Neuronal stem cell (in vitro differentiated cells): ENCODE data around the gene EPM2A.

ENCODE experiments used
- DNase-seq: peaks from one replicate; pipeline ENCODE4 v3.0.0-alpha.2; 2013; ENCODE audit warnings: low spot score
- H2AFZ ChIP-seq: one replicate; pipeline ENCODE4 v1.6.1; 2013; ENCODE audit warnings: mild to moderate bottlenecking, low read length, inconsistent platforms
- H2AK5ac ChIP-seq: 2 replicates; pipeline ENCODE4 v1.6.1; 2013; ENCODE audit warnings: low read depth, mild to moderate bottlenecking, inconsistent platforms, low read length, moderate library complexity, mixed read lengths
- H2BK120ac ChIP-seq: 2 replicates; pipeline ENCODE4 v1.6.1; 2013; ENCODE audit warnings: low read depth, mild to moderate bottlenecking, inconsistent platforms, low read length, moderate library complexity, mixed read lengths
- H2BK12ac ChIP-seq: one replicate; pipeline ENCODE4 v1.6.1; 2013; ENCODE audit warnings: low read length, inconsistent platforms
- H2BK15ac ChIP-seq: 2 replicates; pipeline ENCODE4 v1.6.1; 2013; ENCODE audit warnings: mild to moderate bottlenecking, low read length, inconsistent platforms, mixed read lengths
- H2BK5ac ChIP-seq: one replicate; pipeline ENCODE4 v1.6.1; 2013; ENCODE audit warnings: inconsistent platforms, mild to moderate bottlenecking, low read length, moderate library complexity
- H3K14ac ChIP-seq: one replicate; pipeline ENCODE4 v1.6.1; 2013; ENCODE audit warnings: low read length, inconsistent platforms
- H3K18ac ChIP-seq: 2 replicates; pipeline ENCODE4 v1.6.1; 2013; ENCODE audit warnings: low read length, inconsistent platforms
- H3K23ac ChIP-seq: 2 replicates; pipeline ENCODE4 v1.6.1; 2013; ENCODE audit warnings: low read depth, mild to moderate bottlenecking, mixed read lengths, low read length, inconsistent platforms; ENCODE audit not compliant: poor library complexity
- H3K27ac ChIP-seq: replicated peaks from 3 replicates; pipeline ENCODE4 v1.5.1; 2013; ENCODE audit warnings: low read length, inconsistent platforms
- H3K27me3 ChIP-seq, 3 experiments: 2 replicates each; pipeline ENCODE4 v1.6.1; 2013; ENCODE audit warnings: low read length in 3 of 3, mild to moderate bottlenecking in 2 of 3, inconsistent platforms in 1 of 3, low read depth in 1 of 3, mixed read lengths in 1 of 3, moderate library complexity in 1 of 3; ENCODE audit not compliant: control insufficient read depth in 3 of 3, insufficient read depth in 3 of 3
- H3K36me3 ChIP-seq, 2 donors: replicated peaks in 1 of 2; 2 replicates each; pipeline ENCODE4 v1.6.1; 2013; ENCODE audit warnings: low read length in 2 of 2; ENCODE audit not compliant: control insufficient read depth in 2 of 2, insufficient read depth in 2 of 2
- H3K4ac ChIP-seq: 2 replicates; pipeline ENCODE4 v1.6.1; 2013; ENCODE audit warnings: inconsistent platforms, mild to moderate bottlenecking, low read length, moderate library complexity
- H3K4me1 ChIP-seq, 2 donors: 1 replicate in 1 of 2; 2 replicates in 1 of 2; pipeline ENCODE4 v1.6.1; 2013; ENCODE audit warnings: low read length in 2 of 2, low read depth in 1 of 2; ENCODE audit not compliant: control insufficient read depth in 2 of 2, insufficient read depth in 1 of 2
- H3K4me2 ChIP-seq: one replicate; pipeline ENCODE4 v1.6.1; 2013; ENCODE audit warnings: mild to moderate bottlenecking, low read length, inconsistent platforms; ENCODE audit not compliant: insufficient read depth, poor library complexity, severe bottlenecking
- H3K4me3 ChIP-seq, 2 donors: 2 replicates each; pipeline ENCODE4 v1.5.1; 2013; ENCODE audit warnings: low read length in 2 of 2, mild to moderate bottlenecking in 2 of 2, inconsistent platforms in 1 of 2, moderate library complexity in 1 of 2
- H3K79me1 ChIP-seq: one replicate; pipeline ENCODE4 v1.6.1; 2013; ENCODE audit warnings: low read depth, mild to moderate bottlenecking, inconsistent platforms, low read length, moderate library complexity
- H3K9ac ChIP-seq: one replicate; pipeline ENCODE4 v1.6.1; 2013; ENCODE audit warnings: mild to moderate bottlenecking, low read depth, low read length, inconsistent platforms; ENCODE audit not compliant: poor library complexity
- H3K9me3 ChIP-seq, 2 donors: replicated peaks in 1 of 2; 2 replicates each; pipeline versions ENCODE3 to v1.6.1; 2013; ENCODE audit warnings: low read length in 2 of 2, mild to moderate bottlenecking in 2 of 2, inconsistent platforms in 1 of 2, low read depth in 1 of 2, mixed read lengths in 1 of 2, moderate library complexity in 1 of 2; ENCODE audit not compliant: control insufficient read depth in 2 of 2, insufficient read depth in 1 of 2
- H4K8ac ChIP-seq: one replicate; pipeline ENCODE4 v1.6.1; 2013; ENCODE audit warnings: low read depth, mild to moderate bottlenecking, inconsistent platforms, low read length, moderate library complexity
- H4K91ac ChIP-seq: one replicate; pipeline ENCODE4 v1.6.1; 2013; ENCODE audit warnings: low read length, low read depth, mild to moderate bottlenecking, inconsistent platforms; ENCODE audit not compliant: poor library complexity
- WGBS, 2 donors: extraction: QIAGEN DNeasy Blood & Tissue Kit; methylation state at CpG; one replicate each; pipeline ENCODE4 v1.1.7; 2013; ENCODE audit warnings: missing lambda C conversion rate in 2 of 2, mixed read lengths in 1 of 2; ENCODE audit not compliant: insufficient read length in 2 of 2, insufficient replicate concordance in 1 of 2; ENCODE audit errors: extremely low coverage in 2 of 2; 5-methylcytosine and 5-hydroxymethylcytosine counted together

The EPM2A gene

GRCh38 chr6:145722190-145722589 lies 13.1 kb downstream of the EPM2A start:
- H2BK15ac ChIP-seq = no peak overlapping the region
- no peak overlapping the region for H3K4me3 ChIP-seq
- no peak overlapping the region for H2BK120ac ChIP-seq
- no peak overlapping the region for H2BK5ac ChIP-seq
- H2AFZ ChIP-seq = no peak overlapping the region
- no peak overlapping the region for H4K91ac ChIP-seq
- no peak overlapping the region for H3K9ac ChIP-seq
- H3K36me3 ChIP-seq = no peaks in the 10 kb centered on the region
- peaks cover 0 to 12% of the 10 kb centered on the region in 2 donors for H3K9me3 ChIP-seq
- no peak overlapping the region for H3K4me2 ChIP-seq
- H3K18ac ChIP-seq = no peak overlapping the region
- no peak overlapping the region for H4K8ac ChIP-seq
- no peaks in the 10 kb centered on the region for H3K27me3 ChIP-seq
- no peak overlapping the region for H3K14ac ChIP-seq
- no CpG with 5 or more reads among the region's 2 CpGs for WGBS, 2 donors
- no peak overlapping the region for H2BK12ac ChIP-seq
- no peak overlapping the region for H3K4ac ChIP-seq
- no peak overlapping the region for H3K27ac ChIP-seq
- no peak for DNase-seq
- no peaks in the 10 kb centered on the region for H3K79me1 ChIP-seq
- no peaks in the 10 kb centered on the region for H3K4me1 ChIP-seq
- no peak overlapping the region for H2AK5ac ChIP-seq
- H3K23ac ChIP-seq = no peak overlapping the region

- Histone ChIP-seq H2BK5ac (no peak overlapping the region), H3K4me2 (no peak overlapping the region), H3K18ac (no peak overlapping the region), H3K9me3 (peaks cover 0 to 12% of the 10 kb centered on the region in 2 donors), H2AK5ac (no peak overlapping the region), H3K9ac (no peak overlapping the region), H2BK15ac (no peak overlapping the region), H3K36me3 (no peaks in the 10 kb centered on the region), H3K4me3 (no peak overlapping the region), H4K91ac (no peak overlapping the region), H4K8ac (no peak overlapping the region), H2BK12ac (no peak overlapping the region), H3K14ac (no peak overlapping the region), H3K4me1 (no peaks in the 10 kb centered on the region), H3K27ac (no peak overlapping the region), H3K79me1 (no peaks in the 10 kb centered on the region), H3K4ac (no peak overlapping the region), H3K27me3 (no peaks in the 10 kb centered on the region), H2AFZ (no peak overlapping the region), H3K23ac (no peak overlapping the region), H2BK120ac (no peak overlapping the region)
- no peak for DNase-seq
- no CpG with 5 or more reads among the region's 3 CpGs for WGBS, 2 donors
Measured at GRCh38 chr6:145721144-145721543, 14.2 kb downstream of the EPM2A start.

GRCh38 chr6:145715426-145715825 lies 19.9 kb downstream of the EPM2A start:
- Histone ChIP-seq H2AK5ac (no peak overlapping the region), H4K8ac (no peak overlapping the region), H3K79me1 (no peaks in the 10 kb centered on the region), H2BK120ac (no peak overlapping the region), H3K4me2 (no peak overlapping the region), H3K23ac (no peak overlapping the region), H2BK15ac (no peak overlapping the region), H4K91ac (no peak overlapping the region), H3K18ac (no peak overlapping the region), H3K36me3 (no peaks in the 10 kb centered on the region), H2BK5ac (no peak overlapping the region), H3K4me3 (no peak overlapping the region), H2AFZ (no peak overlapping the region), H3K14ac (no peak overlapping the region), H3K4ac (no peak overlapping the region), H3K9me3 (peaks cover 0 to 18% of the 10 kb centered on the region in 2 donors), H3K9ac (no peak overlapping the region), H2BK12ac (no peak overlapping the region), H3K4me1 (no peaks in the 10 kb centered on the region), H3K27ac (no peak overlapping the region), H3K27me3 (no peaks in the 10 kb centered on the region)
- DNase-seq = no peak
- WGBS, 2 donors = no CpG with 5 or more reads among the region's 4 CpGs

GRCh38 chr6:145714731-145715130 lies 20.6 kb downstream of the EPM2A start:
- Histone ChIP-seq H2BK120ac (no peak overlapping the region), H3K79me1 (no peaks in the 10 kb centered on the region)
- WGBS, 2 donors = no CpG with 5 or more reads among the region's 2 CpGs

More at GRCh38 chr6:145714731-145715130, 20.6 kb downstream of the EPM2A start:
- Histone ChIP-seq H3K27ac (no peak overlapping the region), H2BK12ac (no peak overlapping the region), H3K14ac (no peak overlapping the region), H3K4me3 (no peak overlapping the region), H3K9ac (no peak overlapping the region), H3K4me2 (no peak overlapping the region), H3K36me3 (no peaks in the 10 kb centered on the region), H3K4me1 (no peaks in the 10 kb centered on the region), H4K91ac (no peak overlapping the region), H3K18ac (no peak overlapping the region), H2BK15ac (no peak overlapping the region), H3K4ac (no peak overlapping the region), H2AK5ac (no peak overlapping the region), H4K8ac (no peak overlapping the region), H3K27me3 (no peaks in the 10 kb centered on the region), H3K9me3 (peaks cover 0 to 18% of the 10 kb centered on the region in 2 donors), H3K23ac (no peak overlapping the region), H2AFZ (no peak overlapping the region), H2BK5ac (no peak overlapping the region)
- no peak for DNase-seq
